ENCODE results near the gene ZFYVE28.

ZFYVE28 gene

DNA sequence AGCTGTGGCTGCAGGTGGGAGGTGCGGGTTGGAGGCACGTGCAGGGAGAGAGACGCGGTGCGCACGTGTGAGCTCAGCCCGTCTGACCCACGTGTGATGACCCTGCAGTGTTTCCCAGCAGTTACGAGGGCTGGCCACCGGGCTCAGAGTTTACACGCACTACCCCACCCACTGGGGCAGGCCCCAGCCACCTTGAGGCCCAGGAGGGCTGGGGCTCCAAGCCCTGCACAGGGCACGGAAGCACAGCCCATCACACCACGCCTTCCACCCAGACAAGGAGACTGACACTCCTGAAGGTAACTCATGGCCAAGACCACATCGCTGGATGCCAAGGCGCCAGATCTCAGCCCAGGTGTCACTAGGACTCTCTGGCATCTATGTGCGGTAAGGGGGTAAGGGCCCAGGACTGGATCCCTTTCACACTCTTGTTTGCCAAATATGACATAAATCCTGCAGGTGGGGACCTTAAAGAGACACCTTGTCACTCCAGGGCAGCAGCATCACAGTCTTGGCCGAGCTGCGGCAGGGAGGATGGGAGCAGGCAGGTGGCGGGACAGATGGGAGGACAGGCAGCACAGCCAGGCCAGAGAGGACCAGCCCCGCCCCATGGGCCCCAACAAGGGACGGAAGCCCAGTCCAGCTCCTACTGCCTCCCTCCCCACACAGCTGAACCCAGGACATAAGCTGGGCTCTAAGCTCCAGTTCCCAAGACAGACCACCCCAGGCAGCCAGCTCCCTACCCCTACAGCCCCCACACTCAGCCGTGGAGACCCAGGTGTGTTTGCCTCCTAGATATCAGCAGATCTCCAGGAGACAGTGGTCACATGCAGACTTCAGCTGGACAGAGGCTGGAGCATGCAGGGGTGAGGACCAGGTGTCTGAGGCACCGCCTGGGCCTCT, 56.8 kb downstream of the ZFYVE28 start:
- no peak overlapping the region for H3K4me3 ChIP-seq
- no peak overlapping the region for H3K27ac ChIP-seq

DNA sequence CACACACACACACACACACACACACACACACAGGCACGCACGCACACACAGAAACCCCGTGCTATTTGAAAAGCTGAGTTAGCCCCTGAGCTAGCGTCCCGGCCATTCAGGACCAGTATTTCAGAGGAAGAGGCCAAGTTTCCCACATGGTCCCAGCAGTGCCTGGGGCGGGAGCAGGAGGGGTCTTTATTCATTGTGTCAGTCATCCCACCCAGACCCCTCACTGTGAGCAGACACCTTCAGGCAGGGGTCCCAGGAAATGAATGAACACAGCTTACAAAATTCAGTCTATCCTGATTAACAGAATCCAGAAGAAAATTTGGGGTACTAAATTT, 58.1 kb downstream of the ZFYVE28 start:
- H3K4me3 ChIP-seq: no peak overlapping the region
- H3K27ac ChIP-seq: no peak overlapping the region

DNA sequence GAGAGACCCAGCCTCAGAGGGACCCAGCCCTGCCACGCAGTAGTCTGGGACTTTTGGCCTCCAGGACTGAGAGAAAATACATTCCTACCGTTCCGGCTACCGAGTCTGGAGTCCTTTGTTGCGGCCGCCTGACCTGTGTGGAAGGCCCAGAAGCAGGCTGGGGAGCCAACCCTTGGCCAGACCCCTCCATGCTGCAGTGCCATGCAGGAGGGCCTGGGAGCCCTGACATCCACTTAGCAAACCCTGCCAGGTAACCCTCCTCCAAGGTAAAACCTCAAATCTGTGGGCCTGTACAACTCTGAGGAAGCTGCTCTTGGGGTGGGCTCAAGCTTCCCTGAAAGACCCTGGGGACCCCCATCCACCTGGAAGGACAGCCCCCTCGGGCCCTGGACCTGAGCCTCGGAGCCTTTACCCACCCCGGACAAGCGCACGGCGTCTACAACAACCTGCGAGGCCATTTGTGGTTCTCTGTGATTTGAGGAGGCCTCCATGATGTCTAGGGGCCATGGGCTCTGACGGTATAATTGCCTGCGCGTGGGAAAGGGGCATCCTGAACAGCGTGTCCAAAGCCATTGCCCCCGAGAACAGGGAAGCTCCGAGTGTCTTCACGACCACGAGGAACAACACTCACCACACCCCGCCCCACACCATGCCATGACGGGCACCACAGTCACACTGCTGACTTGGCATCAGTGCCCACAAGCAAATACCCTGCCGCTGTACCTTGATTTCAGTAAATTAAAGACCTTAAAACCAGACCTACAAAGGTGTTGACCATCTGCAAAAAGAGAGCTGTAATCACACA, 58.7 kb downstream of the ZFYVE28 start:
- no peak overlapping the region for H3K27ac ChIP-seq
- no peak overlapping the region for H3K4me3 ChIP-seq

DNA sequence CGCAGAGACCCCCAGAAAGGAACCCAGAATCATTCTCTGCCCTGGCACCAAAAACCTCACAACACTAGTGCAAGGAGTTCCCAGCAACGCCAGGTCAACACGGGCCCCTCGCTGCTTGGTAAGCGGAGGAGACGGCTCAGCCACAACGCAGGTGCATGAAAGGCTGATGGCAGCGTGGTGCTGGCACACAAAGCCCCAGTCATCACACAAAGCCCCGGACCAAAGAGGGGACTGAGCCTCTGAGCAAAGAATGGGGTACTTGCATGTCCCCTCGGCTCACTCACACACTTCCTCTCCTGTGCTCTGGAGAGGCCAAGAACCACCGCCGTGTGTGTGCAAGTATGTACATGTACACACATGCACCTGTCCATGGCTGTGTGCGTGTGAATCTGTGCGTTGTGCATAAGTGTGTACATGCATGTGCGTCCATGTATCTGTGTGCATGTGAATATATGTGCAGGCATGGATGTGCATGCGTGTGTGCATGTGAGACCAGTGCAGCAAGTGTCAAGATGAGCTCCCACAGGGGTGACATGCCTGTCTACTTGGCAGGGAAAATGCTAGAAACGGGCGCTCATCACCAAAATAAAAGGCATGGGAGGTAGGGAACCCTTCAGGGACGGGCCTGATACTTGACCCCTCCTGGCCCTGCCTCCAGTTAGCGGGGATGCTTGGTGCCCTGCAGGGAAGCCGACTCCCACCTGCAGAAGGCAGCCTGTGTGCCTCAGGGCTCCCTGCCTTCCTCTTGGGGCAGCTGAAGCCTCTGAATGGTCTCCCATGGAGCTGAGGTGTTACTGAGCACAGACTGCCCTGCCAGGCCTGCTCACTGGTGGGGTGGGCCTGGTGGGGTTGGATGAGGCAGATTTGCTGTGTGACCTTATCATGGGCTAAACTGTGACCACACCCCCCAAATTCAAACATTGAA, 60.4 kb downstream of the ZFYVE28 start:
- Histone ChIP-seq H3K4me3 (no peak overlapping the region), H3K27ac (no peak overlapping the region)

DNA sequence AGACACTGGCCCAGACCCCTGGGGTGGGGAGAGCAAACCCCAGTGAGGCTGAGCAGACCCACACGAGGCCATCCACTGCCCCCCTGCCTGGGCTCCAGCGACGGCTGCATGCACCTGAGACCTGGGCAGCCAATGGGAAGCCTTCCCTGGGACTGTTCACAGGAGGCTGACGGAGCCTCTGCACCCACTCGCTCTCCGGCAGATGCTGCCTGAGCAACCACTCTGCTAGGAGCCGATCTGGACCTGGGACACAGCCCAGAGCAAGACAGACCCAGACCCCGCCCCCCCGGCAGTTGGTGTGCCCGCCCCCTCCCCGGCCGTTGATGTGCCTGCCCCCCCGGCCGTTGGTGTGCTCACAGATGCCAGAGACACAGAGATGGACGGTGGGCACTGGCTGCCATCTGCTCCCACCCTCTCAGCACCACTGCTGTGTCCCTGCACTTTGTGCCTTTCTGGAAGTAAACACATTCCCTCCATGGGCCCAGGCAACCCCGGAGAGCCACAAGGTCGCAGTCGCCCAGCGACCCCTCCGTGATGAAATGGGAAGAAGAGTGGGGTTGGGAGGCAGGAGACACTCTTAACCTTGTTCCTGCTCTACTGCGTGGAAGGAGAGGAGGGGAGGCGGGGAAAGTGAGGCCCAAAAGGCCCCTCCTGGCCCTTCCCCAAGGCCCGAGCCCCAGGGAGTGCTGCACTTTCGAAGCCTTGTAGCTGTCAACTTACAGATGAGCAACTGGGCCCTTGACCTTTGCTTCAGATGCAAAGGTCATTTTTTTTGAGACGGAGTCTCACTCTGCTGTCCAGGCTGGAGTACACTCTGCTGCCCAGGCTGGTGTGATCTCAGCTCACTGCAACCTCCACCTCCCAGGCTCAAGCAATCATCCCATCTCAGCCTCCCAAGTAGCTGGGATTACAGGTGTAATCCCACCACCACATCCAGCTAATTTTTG, 62.0 kb downstream of the ZFYVE28 start:
- H3K27ac ChIP-seq: no peak overlapping the region
- no peak overlapping the region for H3K4me3 ChIP-seq

DNA sequence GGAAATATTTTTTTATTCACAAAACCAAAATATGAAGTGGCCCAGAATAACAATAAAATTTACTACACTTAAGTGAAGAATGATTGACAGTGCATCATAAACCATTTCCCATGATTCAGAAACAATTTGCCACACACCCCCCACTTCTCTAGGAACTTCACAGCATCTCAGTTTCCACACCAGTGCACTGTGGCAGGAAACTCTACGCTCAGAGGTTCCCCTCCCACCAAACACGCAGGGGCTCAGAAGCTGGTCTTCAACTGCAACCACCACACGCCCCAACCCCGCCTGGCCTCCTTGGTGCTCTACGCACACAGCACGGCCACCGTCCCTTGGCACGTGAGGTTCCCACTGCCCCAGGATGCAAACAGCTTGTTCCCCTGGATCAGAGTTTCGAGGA, 63.7 kb downstream of the ZFYVE28 start:
- H3K4me3 ChIP-seq: no peak overlapping the region
- H3K27ac ChIP-seq: no peak overlapping the region

DNA sequence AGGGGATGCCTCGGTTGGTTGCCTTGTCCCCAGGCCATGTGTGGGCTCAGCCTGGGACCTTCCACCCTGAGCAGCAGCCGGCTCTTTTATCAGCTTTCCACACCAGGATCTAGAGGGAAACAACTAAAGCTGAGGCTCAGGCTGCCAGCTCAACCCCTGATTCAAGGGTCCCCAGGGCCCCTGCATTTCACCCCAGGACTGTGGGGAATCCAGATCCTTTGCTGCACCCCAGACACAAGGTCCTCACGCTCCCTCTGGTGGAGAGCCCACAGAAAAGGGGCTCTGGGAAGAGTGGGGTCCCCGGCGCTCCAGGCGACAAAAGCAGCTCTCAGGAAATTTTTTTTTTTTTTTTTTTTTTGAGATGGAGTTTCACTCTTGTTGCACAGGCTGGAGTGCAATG, 64.3 kb downstream of the ZFYVE28 start:
- H3K27ac ChIP-seq: no peak overlapping the region
- H3K4me3 ChIP-seq: no peak overlapping the region

DNA sequence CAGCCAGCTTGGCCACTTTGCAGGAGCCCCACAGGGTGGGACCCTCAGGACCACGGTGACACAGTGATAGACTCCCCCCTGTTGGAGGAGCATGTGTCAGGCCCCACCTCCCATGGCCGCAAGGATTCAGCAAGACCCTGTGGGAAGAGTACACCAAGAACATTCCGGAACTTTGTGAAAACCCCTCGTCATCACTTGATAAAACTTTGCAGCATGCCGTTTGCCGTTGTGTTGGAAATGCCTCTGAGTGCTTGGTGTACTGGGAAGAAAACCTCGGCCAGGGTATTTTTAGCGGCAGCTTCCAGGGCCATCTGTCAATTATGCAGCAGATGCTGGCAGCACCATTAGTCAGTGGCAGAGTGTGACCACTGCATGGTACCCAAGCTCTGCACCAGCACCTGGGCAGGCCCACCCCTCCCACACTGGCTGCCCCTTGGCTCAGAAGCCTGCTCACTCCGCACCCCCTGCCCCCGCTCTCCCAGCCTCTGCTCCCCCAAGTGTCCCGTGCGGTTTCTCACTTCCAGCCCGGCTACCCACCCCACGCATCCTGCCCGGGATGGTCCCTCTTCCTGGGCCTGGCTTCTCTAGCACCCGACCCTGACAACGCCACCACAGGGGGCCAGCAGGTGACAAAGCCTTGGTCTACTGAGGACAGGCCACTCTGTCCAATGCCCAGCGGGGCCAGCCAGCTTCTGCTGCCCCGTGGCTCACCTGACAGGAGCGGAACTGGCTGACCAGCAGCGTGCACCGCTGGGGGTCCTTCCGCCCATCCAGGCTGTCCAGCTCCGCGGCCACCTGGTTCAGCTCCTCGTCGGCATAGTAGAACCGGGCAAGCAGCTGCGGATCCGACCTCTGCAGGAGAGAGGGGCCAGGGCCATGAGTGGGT, 65.0 kb downstream of the ZFYVE28 start:
- no peak overlapping the region for H3K27ac ChIP-seq
- no peak overlapping the region for H3K4me3 ChIP-seq

DNA sequence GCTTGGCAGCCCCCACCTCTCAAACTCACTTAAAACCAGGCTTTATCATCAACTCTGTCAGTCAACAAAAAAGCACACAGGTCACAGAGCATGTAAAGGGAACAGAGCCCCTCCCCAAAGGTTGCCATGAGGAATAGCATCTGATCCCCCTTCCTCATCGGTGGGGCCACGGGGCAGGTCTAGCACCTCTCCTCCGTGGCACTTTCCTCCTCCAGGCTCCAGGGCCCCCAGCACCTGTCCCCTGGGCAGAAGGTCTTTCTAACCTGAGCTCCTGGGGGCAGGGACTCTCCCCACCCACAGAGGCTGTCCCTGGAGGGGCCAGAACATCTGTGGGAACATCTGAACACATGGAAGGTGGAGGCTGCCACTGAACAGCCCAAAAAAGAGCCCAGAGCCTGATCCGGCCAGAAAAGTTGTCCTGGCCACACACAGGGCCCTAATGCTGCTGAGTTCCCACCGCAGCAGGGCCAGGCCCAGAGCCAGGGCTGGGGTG, 65.7 kb downstream of the ZFYVE28 start:
- Histone ChIP-seq H3K27ac (no peak overlapping the region), H3K4me3 (no peak overlapping the region)

DNA sequence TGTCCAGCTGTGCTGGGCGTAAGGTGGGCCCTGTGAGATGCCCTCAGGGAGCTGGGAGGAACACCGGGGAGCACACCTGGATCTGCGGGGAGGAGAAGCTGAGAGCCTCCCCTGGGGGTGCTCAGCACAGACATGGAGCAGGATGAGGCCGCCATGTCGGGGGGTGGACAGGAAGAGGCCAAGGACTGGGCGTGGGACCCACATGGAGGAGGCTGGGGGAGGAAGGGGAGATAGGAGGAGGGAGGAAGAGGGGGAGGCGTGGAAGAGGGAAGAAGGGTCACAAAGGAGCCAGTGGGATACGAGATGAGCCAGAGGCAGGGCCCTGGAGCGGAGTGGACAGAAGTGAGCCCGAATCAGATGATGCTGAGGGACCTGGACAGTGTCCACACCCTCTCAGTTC, 66.3 kb downstream of the ZFYVE28 start:
- no peak overlapping the region for H3K4me3 ChIP-seq
- H3K27ac ChIP-seq: no peak overlapping the region

DNA sequence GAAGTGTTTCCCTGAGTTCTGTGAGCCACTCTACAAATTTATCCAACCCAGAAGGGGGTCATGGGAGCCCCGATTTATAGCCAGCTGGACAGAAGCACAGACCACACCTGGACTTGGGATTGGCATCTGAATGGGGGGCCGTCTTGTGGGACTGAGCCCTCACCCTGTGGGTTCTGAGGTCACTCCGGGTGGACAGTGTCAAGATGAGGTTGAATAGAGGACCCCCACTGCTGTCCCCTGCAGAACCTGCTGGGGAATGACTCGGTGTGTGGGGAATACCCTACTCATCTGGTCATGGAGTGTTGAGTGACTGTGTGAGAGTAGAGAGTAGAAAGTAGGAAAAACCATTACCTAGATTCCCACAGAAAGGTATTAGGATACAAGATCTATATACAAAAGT, 67.5 kb downstream of the ZFYVE28 start:
- Histone ChIP-seq H3K4me3 (no peak overlapping the region), H3K27ac (no peak overlapping the region)

DNA sequence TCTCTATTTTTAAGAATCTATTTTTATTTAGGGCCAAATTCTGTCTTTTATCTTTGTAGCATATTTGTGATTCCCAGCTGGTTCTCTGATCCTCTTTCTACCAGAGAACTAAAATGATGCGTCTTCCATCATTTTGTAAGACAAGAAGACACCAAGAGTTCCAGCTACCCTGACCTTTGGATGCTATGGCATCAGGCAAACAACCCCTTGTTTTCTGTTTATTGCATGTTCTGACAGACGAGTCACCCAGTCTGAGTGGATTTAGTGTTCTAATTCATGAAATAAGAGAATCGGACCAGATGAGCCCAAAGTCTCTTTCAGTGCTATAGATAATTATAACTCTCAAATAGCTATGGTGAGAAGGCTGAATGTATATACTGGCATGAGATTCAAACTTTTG, 69.7 kb downstream of the ZFYVE28 start:
- no peak overlapping the region for H3K27ac ChIP-seq

DNA sequence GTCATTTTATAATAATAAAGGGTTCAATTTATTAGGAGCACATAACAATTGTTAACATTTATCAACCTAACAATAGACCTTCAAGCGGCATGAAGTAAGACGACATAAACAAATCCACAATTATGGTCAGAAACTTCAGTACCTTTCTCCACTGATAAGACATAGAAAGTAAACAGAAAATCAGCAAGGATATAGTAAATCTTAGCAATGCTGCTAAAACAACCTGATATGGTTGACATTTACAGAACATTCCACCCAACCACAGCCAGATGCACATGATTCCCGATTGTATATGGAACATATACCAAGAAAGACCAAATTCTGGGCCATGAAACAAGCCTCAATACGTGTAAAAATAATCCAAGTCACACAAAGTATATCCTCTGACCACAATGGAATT, 71.3 kb downstream of the ZFYVE28 start:
- Histone ChIP-seq H3K27ac (no peak overlapping the region), H3K4me3 (no peak overlapping the region)

More for the DNA sequence above, 69.7 kb downstream of the ZFYVE28 start:
- H3K4me3 ChIP-seq: no peak overlapping the region

DNA sequence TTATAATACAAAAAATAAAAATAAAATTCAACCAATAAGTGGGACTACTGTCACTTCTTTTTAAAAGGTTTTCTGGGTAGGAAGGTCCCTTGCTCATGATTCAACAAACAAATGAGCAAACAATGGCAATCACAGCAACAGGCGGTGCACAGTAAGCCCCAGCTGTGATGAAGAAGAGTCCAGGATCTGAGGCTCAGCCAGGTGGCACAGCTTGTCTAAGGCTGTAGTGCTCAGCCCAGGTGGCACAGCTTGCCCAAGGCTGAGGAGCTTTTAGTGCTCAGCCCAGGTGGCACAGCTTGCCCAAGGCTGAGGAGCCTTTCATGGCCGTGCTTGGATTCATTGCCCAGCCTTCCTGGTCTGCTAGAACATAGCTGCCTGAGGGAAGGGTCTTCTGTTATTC, 75.0 kb downstream of the ZFYVE28 start:
- Histone ChIP-seq H3K4me3 (no peak overlapping the region), H3K27ac (no peak overlapping the region)

DNA sequence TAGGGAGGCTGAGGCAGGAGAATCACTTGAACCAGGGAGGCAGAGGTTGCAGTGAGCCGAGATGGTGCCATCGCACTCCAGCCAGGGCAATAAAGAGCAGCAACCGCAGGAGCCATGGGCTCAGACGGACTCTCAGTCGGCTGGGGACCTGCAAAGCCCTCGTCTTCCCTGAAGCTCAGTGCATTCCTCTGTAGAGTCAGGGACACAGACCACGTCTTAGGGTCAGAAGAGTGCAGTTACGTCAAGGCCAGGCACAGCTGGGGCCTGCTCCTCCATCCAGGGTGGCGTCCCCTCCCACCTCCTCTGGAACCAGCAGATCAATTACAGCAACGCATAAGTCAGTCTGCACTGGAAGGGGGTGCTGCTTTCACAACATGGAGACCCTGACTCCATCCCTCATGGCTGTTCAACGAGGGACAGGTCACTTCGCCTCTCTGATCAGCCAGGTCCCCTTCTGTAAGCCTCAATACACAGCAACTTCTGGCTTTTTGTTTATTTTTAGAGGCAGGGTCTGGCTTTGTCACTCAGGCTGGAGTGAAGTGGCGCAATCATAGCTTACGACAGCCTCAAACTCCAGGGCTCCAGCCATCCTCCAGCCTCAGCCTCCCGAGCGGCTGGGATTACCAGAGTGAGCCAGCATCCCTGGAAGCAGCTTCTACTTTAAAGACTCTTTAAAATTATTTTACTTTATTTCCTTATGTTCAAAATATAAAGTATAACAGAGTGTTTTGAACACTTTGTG, 76.4 kb downstream of the ZFYVE28 start:
- Histone ChIP-seq H3K4me3 (no peak overlapping the region), H3K27ac (no peak overlapping the region)

DNA sequence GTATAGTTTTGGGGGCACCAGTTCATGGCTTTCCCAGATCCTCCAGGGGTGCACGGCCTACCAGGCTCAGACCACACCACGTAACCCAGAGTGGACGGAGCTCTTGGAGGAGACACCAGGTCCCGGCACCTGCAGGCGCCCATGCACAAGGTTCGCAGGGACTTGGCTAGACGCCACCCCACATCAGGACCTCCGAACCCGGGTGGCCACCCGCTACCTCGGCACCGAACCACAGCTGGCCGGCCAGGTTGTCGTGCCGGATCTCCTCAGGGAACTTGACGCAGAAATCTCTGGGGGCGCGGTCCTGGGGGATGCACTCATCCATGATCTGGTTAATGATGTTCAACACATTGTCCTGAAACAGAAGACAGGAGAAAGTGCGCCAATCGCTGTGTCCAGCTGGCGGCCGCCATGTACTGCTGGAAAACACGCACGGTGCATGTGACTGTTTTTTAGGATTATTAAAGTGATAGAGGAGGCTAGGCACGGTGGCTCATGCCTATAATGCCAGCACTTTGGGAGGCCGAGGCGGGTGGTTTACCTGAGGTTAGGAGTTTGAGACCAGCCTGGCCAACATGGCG, 77.1 kb downstream of the ZFYVE28 start:
- H3K4me3 ChIP-seq: no peak overlapping the region
- no peak overlapping the region for H3K27ac ChIP-seq

Measured in skin epidermis (tissue), 12 donors.